ENCODE data around the gene TAPBPL.
"Not testable (repeated sequence)": the region's sequence is repeated elsewhere in the genome, so short reads cannot be mapped to it uniquely, and the experiment has no call there.

TAPBPL gene

DNA sequence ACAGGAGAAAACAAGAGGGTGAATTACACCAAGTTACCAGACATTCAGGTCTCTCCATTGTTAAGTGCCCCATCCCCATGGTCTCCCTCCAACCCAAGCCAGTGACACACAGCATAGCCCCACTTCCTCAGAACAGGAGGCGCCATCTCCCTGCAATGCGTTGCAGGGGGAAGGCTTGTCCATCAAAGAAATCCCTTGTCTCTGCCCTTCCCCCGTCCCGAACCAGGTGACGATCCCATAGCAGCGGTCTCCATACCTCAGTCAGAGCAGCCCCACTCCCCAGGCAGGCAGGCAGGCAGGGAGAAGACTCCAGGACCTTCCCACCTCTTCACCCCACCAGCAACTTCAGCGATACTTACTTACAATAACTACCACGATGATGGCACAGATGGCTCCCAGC, 12.7 kb downstream of the TAPBPL start:
- DNase-seq, result no peak

DNA sequence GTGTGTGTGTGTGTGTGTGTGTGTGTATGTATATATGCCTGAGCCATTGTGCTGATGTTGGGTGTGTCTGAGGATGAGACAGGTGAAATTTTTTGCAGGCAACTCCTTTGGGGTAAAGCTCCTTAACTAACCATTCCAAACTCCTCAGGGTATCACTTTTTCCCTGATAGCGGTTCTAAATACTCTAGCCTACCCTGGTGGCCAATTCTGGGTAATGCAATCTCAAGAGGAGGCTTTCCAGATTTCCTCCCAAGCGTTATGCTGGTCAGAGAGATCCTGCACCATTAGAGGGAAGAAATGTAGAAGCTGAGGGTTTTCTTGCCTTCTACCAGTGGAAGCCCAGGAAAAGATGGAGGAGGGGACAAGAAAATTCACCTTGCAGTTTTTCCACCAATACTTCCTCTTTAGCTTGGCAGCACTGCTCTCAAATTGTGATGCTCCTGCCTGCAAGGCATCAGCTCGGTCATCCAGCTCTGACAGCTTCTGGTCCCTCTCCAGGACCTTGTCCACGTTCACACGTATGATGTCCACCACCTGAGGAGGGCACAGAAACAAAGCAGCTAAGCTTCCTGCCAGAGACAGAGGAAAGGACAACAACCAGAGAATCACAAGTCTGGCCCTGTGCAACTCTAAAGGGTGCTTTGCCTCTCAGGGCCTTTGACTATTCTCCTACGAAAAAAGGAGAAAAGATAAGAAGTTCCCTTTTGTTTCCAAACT, 13.8 kb downstream of the TAPBPL start:
- no peak for DNase-seq

DNA sequence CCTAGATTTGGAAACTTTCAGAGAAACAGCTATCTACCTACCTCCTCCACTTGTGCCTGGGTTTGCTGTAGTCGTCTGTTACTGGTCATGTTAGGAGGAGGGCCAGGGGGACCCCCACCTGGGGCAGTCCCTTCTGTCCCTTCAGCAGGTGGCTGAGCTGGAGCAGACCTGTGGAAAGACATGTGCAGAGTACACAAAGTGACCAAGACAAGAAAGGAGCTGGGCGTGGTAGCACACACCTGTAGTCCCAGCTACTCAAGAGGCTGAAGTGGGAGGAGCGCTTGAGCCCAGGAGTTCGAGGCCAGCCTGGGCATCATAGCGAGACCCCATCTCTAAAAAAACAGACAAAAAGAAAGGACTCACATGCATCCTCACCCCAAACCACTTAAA, 14.3 kb downstream of the TAPBPL start:
- no peak for DNase-seq

DNA sequence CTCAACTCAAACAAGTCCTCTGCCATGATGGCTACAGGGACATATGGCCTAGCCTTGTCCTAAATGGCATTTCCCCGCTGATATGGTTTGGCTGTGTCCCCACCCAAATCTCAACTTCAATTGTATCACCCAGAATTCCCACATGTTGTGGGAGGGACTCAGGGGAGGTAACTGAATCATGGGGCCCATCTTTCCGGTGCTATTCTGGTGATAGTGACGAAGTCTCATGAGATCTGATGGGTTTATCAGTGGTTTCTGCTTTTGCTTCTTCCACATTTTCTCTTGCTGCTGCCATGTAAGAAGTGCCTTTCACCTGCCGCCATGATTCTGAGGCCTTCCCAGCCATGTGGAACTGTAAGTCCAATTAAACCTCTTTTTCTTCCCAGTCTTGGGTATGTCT, 14.9 kb downstream of the TAPBPL start:
- DNase-seq, result not testable (repeated sequence)

DNA sequence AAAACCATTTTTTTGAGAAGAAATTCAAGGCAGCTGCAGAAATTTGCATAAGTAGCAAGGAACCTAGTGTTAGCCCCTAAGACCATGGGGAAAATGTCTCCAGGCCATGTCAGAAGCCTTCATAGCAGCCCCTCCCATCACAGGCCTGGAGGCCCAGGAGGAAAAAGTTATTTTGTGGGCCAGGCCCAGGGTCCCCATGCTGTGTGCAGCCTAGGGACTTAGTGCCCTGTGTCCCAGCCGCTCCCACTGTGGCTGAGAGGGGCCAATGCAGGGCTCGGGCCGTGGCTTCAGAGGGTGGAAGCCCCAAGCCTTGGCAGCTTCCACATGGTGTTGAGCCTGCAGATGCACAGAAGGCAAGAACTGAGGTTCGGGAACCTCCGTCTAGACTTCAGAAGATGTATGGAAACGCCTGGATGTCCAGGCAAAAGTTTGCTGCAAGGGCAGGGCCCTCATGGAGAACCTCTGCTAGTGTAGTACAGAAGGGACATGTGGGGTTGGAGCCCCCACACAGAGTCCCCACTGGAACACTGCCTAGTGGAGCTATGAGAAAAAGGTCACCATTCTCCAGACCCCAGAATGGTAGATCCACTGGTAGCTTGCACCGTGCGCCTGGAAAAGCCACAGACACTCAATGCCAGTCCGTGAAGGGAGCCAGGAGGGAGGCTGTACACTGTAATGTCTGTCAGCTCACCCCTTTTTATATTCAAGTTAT, 15.9 kb downstream of the TAPBPL start:
- DNase-seq, result not testable (repeated sequence)

DNA sequence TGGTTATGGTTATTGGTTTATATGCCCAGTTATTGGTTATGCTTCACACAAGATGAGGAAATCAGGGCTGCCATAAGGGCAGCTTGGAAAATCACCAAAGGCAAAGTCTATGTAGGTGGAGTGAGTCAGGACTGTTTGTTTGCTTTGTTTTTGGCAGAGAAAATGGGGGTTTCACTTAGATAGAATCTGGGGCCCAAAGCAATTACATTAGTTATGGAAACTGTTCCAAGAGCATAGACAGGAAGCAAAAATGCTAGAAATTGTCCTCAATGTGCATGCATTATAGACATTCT, 16.4 kb downstream of the TAPBPL start:
- DNase-seq, result no peak

DNA sequence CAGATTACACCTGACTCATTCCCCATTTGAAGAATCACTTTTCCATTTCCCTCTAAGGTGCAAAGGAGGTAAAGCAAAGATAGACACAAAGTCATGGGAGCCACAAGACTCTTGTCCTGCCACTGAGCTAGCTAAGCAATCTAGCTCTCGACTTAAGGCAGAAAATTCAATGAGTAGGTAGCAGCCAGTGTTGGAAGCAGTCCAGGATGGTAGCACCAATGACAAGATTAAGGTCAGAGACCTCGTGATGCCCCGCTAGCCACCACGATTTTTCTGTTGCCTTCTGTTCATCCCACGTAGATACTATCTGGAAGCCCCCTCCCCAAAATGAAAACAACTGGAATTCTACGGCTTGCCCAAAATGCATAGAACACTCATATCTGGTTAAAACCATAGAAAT, 17.2 kb downstream of the TAPBPL start:
- no peak for DNase-seq

DNA sequence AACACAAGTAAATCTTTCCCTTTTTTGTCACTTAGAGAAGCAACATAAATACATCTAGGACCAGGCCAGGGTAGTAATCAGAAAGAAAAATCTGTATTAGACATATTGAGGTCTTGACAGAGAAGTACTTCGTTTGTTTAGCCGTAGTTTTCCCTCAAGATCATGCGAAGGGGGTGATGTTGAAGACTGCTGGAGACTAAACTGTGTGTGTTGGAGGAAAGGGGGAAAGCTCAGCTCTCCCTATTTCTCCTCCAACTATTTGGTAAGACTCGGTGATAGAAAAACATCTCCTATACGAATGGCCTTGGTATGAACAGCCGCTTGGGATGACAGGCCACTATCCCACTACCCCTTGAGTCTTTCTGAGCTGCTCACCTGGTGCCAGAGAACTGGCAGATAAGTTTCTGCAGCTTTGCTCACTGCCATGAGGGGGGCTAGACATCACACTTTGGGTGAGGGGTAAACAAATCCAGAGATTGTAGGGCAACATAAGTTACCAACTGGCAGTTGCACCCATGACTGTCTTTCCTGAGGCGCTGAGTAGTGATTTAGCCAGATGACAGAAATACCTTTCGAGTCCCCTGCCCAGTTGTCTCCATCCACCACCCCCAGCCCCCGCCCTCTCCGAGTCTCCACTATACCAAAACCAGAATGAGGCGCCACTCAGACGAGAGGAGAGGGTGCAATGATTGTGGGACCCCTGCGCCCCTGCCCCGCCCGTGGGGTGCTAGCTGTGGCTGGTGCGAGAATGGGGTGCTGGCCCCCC, 17.9 kb downstream of the TAPBPL start:
- DNase-seq, result no peak

DNA sequence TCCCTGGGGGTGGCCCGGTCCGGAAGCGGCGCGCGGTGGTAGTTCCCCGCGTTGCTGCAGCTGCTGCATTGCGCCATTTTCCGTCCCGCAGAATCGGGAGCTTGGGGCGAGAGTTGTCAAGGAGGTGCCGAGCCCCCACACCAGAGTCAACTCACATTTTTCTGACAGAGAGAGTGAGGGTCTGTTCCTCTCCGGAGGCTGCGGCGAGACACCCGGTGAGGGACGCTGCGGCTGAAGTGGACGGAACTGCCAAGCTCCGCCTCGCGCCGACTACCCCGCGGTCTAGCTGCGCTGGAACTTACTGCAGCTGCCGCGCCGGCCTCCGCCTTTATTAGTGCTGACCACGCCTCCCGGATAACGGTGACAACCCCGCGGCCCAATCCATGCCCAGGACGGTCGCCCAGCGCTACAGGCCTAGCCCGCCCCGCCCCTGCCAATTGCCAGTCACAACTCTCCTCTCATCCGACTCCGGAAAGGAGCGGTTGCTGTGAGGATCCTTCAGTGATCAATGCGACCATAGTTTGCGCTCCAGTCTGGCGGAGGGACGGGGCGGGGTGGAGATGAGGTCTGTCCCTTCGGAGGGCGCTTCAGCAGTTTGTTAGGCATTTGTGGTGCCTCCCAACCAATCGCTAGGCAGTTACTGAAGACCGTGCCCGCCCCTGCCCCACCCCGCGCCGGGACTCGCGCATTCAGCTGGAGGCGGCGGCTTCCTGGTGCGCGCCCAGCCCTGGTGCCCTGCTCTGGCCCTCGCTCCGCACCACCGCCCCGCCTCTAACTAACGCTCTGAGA, 18.7 kb downstream of the TAPBPL start, which contains the start of gene VAMP1:
TSS of gene VAMP1 (minus strand) at position 303 of the 789 bp plus-strand sequence. CDS start at position 157, 146 bp downstream.
- DNase-seq, result peak; percentile 88

DNA sequence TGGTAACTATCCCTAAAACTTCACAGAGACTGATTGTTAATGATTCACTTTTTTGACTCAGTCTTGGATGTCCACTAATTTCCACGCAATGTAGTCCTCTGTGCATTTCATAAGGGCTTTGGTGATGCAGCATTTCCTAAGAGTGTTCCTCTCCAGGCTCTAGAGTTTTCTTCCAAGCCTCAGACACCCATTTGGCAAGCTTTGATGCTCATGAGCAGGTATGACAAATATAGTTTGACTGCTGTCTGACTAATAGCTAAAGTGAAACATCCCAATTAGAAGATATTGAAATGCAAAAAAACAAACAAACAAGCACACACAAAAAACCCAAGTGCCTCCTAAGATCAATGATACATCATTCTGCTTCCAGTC, 20.1 kb downstream of the TAPBPL start:
- no peak for DNase-seq

DNA sequence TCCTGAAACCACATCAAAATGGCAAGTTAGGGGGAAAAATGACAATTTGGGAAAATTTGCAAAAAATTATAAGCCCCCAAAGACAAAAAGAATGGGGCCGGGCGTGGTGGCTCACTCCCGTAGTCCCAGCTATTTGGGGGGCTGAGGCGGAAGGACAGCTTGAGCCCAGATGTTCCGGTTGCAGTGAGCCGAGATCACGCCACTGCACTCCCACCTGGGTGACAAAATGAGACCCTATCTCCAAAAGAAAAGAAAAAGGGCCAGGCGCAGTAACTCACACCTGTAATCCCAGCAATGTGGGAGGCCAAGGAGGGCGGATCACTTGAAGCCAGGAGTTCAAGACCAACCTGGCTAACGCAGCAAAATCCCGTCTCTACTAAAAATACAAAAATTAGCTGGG, 20.6 kb downstream of the TAPBPL start:
- no peak for DNase-seq

DNA sequence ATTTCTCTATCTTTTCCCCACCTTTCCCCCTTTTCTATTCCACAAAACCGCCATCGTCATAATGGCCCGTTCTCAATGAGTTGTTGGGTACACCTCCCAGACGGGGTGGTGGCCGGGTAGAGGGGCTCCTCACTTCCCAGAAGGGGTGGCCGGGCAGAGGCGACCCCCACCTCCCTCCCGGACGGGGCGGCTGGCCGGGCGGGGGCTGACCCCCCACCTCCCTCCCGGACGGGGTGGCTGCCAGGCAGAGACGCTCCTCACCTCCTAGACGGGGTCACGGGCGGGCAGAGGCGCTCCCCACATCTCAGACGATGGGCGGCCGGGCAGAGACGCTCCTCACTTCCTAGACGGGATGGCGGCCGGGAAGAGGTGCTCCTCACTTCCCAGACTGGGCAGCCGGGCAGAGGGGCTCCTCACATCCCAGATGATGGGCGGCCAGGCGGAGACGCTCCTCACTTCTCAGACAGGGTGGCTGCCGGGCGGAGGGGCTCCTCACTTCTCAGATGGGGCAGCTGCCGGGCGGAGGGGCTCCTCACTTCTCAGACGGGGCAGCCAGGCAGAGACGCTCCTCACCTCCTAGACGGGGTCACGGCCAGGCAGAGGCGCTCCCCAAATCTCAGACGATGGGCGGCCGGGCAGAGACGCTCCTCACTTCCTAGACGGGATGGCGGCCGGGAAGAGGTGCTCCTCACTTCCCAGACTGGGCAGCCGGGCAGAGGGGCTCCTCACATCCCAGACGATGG, 23.6 kb downstream of the TAPBPL start:
- not testable (repeated sequence) for DNase-seq

DNA sequence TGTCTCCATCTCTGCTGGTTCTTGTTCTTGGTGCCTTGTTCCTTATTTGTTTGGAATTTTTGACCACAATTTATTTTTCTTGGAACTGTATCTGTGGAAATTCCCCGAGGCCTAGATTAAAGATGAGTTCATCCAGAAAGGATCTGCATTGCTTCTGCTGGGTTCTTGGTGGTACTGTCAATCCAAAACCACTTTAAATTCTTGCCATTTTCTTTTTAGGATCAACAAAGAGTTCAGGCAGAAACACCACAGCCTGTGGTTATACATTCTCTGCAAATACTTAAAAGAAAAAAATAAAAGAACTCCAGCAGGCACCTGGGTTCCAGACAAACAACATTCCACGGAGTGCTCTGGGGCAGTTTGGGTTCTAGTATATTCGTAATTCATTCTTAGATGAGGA, 24.6 kb downstream of the TAPBPL start:
- no peak for DNase-seq

DNA sequence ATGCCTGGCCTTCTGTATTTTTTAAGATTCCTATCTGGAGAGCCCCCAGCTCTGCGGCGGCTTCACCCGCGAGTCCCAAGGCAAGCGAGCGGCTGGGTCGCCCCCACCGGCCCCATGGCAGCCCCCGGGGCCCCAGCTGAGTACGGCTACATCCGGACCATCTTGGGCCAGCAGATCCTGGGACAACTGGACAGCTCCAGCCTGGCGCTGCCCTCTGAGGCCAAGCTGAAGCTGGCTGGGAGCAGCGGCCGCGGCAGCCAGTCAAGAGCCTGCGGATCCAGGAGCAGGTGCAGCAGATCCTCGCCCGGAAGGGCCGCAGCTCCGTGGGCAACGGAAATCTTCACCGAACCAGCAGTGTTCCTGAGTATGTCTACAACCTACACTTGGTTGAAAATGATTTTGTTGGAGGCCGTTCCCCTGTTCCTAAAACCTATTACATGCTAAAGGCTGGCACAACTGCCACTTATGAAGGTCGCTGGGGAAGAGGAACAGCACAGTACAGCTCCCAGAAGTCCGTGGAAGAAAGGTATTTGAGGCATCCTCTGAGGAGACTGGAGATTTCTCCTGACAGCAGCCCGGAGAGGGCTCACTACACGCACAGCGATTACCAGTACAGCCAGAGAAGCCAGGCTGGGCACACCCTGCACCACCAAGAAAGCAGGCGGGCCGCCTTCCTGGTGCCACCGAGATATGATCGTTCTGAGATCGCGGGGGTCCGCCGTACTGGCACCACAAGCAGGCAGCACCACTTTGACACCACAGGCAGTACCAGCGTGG, 25.9 kb downstream of the TAPBPL start:
- not testable (repeated sequence) for DNase-seq

DNA sequence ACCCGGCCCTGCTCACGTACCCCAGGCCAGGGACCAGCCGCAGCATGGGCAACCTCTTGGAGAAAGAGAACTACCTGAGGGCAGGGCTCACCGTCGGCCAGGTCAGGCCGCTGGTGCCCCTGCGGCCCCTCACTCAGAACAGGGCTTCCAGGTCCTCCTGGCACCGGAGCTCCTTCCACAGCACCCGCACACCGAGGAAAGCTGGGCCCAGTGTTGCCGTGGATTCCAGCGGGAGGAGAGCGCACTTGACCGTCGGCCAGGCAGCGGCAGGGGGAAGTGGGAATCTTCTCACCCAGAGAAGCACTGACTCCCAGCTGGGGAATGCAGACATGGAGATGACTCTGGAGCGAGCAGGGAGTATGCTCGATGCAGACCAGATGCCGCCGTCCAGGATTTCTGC, 26.6 kb downstream of the TAPBPL start:
- no peak for DNase-seq

DNA sequence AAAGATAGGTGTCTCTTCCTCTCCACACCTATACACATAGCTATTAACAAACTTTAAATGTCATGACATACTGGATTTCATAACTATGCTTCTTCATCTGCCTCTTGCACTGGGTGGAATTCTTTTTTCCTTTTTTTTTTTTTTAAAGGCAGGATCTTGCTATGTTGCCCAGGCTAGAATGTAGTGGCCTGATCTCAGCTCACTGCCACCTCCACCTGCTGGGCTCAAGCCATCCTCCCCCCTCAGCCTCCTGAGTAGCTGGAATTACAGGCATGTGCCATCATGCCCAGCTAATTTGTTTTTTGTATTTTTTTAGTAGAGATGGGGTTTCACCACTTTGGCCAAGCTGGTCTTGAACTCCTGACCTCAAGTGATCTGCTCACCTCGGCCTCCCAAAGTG, 36.4 kb downstream of the TAPBPL start:
- DNase-seq, result no peak

DNA sequence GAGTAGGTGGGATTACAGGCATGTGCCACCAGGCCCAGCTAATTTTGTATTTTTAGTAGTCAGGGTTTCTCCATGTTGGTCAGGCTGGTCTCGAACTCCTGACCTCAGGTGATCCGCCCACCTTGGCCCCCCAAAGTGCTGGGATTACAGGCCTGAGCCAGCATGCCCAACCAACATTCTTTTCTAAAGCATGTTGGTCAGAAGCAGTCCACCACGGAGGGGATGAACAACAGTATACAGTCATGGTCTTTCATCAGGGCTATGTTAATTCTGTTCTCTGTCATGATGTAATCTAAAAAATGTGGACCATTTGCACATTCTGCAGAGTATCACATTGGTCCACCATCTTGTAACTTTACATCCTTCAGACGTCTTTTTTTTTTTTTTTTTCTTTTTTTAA, 37.6 kb downstream of the TAPBPL start:
- DNase-seq, result no peak

DNA sequence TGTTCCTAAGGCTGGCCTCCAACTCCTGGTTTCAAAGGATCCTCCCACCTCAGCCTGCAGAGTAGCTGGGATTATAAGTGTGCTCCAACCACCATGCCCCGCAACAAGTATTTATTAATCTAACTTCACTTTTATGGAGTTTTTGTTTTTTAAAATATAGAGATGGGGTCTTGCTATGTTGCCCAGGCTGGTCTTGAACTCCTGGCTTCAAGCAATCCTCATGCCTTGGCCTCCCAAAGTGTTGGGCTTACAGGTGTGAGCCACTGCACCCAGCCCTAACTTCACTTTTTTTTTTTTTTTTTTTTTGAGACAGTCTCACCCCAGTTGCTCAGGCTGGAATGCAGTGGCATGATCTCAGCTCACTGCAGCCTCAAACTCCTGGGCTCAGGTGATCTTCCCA, 38.8 kb downstream of the TAPBPL start:
- not testable (repeated sequence) for DNase-seq

DNA sequence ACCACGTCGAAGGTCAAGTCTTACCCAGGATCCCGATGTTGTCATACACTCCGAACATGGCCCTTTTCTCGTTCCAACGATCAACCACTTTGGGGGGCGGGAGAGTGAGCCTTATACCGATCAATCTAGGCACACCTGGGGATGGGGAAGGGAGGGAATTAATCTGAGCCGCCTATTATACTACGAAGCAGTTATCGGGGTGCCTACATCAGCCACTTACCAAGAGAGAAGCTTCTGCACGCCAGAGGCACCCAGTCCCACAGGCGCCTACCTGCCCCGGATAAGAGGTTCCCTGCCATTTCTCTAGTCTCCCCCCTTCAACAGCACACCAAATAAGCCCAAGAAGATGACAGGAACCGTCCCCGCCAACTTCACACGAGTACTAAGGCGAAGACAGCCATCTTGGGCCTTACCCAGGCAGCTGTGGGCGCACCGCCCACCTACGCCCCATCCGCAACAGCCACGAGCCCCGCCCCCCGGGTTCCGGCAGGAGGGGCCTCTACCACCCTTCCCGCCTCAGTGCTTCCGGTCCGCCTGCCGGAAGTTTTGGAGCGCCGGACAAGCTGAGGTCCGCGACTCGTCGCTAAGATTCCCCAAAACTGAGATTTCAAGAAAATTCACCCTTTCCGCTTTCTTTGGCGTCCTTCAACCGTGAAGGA, 41.1 kb downstream of the TAPBPL start, which contains the start of gene MRPL51:
TSS of gene MRPL51 (minus strand) at position 425 of the 659 bp plus-strand sequence. CDS start at position 299, 126 bp downstream.
- DNase-seq, result peak; percentile 58

DNA sequence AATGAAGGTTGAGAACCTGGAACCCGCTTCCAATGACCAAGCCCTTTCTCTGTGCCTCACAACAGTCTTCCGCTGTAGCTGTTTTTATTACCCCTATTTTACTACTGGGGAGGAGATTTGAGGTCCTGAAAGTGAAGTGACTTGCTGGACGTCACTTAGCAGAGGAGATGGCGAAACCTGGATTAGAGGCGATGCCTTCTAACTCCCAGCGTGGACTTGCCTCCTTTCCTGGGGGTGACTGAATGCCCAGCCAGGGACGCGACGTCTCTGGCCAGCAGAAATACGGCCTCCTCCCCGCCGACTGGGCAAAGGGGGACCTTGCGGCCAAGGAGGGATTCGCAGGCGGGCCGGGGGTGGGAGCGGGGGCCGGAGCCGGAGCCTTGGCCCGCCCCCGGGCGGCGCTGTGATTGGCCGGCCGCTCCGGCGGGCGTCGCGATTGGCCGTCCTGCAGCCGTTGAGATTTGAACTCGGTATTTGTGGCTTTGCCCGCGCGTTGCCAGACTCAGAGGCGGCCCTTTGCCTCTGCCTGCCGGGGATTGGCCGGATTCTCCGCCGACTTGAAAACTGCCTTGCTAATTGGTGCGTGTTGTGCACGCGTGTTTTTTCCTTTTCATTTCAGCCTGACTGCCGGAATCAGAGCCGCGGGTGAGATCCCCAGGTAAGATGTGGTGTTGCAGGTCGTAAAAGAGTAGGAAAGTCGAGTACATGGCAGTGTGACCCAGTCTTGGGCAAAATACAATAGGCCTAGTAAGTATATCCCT, 41.8 kb downstream of the TAPBPL start, which contains the start of gene NCAPD2:
TSS of gene NCAPD2 (plus strand) at position 606 of the 761 bp plus-strand sequence. CDS start 997 bp downstream, outside the sequence.
- peak; percentile 68 for DNase-seq
